ENCODE data around the gene TSHZ3.

GRCh38 chr19:31389874-31390273 lies 40.6 kb upstream of the TSHZ3 start:
- TF ChIP-seq CTCF (IDR thresholded peaks at IDR 0.05; ENCODE audit: poor library complexity, severe bottlenecking) (no peak), EZH2 (IDR thresholded peaks at IDR 0.05; ENCODE audit: borderline replicate concordance, insufficient read depth, low read length, poor library complexity, severe bottlenecking) (no peak), EP300 (conservative IDR thresholded peaks at IDR 0.05; ENCODE audit: poor library complexity, severe bottlenecking) (no peak), RAD21 (conservative IDR thresholded peaks at IDR 0.05) (no peak), TAF1 (IDR thresholded peaks at IDR 0.05; ENCODE audit: low read depth) (no peak), POLR2AphosphoS5 (IDR thresholded peaks at IDR 0.05) (no peak), REST (IDR thresholded peaks at IDR 0.05; ENCODE audit: borderline replicate concordance) (no peak), SMC3 (conservative IDR thresholded peaks at IDR 0.05; ENCODE audit: poor library complexity) (no peak)
